DOHH2 (cell line): ENCODE measurements around the gene PSD4.

Experiments
- EZH2phosphoT487 ChIP-seq: fragments of 200-600 bp; sonication (generic); IDR thresholded peaks from 2 replicates; pipeline ENCODE4 v1.6.1; 2017; ENCODE audit warnings: borderline replicate concordance, mild to moderate bottlenecking, antibody characterized with exemption, low read length, moderate library complexity, mixed read lengths
- TF ChIP-seq, protein P1 (sequence below): fragments of 200-600 bp; sonication (generic); IDR thresholded peaks from one replicate; pipeline ENCODE4 v1.5.1; 2014; ENCODE audit warnings: antibody characterized with exemption, mild to moderate bottlenecking, low read depth, low read length; ENCODE audit not compliant: poor library complexity, severe bottlenecking

DNA sequence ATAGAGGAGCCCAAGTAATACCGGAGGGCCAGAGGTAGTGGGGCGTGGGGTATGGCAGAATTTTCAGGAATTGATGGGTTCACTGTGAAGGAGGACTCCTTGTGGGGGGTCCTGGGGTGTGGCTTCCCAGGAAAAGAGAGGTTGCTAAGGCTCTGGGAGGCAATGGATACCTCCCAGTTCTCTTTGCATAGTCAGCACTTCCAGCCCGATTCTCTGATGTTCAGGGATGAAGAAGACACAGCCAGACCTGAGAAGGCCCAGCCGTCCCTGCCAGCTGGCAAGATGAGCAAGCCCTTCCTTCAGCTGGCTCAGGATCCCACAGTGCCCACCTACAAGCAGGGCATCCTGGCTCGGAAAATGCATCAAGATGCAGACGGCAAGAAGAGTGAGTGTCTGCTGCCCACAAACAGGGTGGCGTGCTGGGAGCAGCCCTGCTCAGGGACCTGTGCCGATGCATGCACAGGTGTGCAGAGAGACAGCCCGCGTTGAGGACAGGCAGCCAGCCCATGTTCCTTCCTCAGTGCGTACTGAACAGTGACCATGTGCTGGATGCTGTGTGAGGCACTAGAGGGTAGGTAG lies 22.2 kb downstream of the PSD4 start:
- TF ChIP-seq, protein P1, sequence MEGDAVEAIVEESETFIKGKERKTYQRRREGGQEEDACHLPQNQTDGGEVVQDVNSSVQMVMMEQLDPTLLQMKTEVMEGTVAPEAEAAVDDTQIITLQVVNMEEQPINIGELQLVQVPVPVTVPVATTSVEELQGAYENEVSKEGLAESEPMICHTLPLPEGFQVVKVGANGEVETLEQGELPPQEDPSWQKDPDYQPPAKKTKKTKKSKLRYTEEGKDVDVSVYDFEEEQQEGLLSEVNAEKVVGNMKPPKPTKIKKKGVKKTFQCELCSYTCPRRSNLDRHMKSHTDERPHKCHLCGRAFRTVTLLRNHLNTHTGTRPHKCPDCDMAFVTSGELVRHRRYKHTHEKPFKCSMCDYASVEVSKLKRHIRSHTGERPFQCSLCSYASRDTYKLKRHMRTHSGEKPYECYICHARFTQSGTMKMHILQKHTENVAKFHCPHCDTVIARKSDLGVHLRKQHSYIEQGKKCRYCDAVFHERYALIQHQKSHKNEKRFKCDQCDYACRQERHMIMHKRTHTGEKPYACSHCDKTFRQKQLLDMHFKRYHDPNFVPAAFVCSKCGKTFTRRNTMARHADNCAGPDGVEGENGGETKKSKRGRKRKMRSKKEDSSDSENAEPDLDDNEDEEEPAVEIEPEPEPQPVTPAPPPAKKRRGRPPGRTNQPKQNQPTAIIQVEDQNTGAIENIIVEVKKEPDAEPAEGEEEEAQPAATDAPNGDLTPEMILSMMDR = no peak
- no peak for TF ChIP-seq EZH2phosphoT487
